ENCODE measurements around the gene MYO7B. TPM values are rescaled to one million over a fixed set of nuclear protein-coding genes. Genes with fewer than 3 reads are reported as not detected.

MYO7B gene
- total and polyA plus RNA-seq, 9 of the 15 experiments (the other 6 are each of a cell fraction or from before 2014, with no cell fraction given), result 0.08 TPM; not detected in 8

DNA sequence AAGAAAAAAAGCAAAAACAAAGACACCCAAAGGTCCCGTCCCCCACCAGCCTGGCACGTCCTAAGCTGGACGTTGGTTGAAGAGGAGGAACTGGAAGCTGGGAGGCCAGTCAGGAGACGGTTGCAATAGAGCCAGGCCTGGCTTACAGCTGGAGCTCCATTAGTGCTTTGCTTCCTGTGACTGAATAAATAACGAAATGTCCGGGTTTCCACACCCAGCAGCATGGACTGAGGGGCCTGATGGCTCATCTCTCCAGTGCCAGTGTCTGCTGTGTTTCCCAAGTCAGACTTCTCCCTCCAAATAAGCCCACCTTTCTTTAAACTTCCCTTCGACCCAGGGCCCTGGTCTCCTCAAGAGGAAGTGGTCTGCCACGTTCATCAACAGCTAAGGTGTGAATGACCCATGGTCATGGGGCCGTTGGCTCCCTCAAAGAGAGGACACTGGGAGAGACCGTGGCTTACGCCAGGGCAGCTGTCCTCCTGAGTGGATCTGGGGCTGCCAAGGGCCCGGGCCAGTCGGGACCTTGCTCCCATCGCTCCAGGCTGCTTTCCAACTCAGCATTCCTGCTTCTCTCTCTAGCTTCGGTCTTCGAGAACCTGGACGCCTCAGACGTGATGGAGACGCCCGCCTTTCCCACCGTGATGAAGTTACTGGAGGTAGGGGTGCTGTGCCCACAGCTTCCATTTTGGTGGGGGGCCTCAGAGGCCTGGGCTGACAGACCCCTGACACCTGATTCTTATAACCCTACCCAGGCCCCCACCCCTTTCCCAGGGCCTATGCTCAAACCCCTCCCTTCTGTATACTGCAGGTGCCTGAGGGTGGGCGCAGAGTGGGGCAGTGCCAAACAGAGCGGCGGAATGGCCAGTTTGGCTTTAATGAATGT lies 44.9 kb downstream of the MYO7B start (continued):
- TF ChIP-seq DACH1 (IDR thresholded peaks at IDR 0.05; ENCODE audit: partially characterized antibody) (no peak), NUFIP1 (IDR thresholded peaks at IDR 0.05; ENCODE audit: partially characterized antibody) (no peak), HDAC2 (IDR thresholded peaks at IDR 0.05) (no peak)
- TF ChIP-seq, protein P1, sequence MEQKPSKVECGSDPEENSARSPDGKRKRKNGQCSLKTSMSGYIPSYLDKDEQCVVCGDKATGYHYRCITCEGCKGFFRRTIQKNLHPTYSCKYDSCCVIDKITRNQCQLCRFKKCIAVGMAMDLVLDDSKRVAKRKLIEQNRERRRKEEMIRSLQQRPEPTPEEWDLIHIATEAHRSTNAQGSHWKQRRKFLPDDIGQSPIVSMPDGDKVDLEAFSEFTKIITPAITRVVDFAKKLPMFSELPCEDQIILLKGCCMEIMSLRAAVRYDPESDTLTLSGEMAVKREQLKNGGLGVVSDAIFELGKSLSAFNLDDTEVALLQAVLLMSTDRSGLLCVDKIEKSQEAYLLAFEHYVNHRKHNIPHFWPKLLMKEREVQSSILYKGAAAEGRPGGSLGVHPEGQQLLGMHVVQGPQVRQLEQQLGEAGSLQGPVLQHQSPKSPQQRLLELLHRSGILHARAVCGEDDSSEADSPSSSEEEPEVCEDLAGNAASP (IDR thresholded peaks at IDR 0.05), result no peak
- TF ChIP-seq, protein P2, sequence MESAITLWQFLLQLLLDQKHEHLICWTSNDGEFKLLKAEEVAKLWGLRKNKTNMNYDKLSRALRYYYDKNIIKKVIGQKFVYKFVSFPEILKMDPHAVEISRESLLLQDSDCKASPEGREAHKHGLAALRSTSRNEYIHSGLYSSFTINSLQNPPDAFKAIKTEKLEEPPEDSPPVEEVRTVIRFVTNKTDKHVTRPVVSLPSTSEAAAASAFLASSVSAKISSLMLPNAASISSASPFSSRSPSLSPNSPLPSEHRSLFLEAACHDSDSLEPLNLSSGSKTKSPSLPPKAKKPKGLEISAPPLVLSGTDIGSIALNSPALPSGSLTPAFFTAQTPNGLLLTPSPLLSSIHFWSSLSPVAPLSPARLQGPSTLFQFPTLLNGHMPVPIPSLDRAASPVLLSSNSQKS (CRISPR knock-in tag; IDR thresholded peaks at IDR 0.05), result no peak

- WGBS (ENCODE audit: insufficient coverage, low coverage, missing lambda C conversion rate), result 14% methylated on average over 4 of the region's 4 CpGs
- POLR2A ChIA-PET, result no interaction called here
- Histone ChIP-seq H3K79me2 (ENCODE audit: control insufficient read depth, insufficient read depth, low read length) (no peaks in the 10 kb centered on the region), H3K4me3 (no peak overlapping the region), H4K20me1 (replicated peaks; ENCODE audit: control insufficient read depth, insufficient read depth, low read length) (peaks cover 3% of the 10 kb centered on the region), H3K27ac (ENCODE audit: extremely low read depth, low read depth, low read length) (no peak overlapping the region), H3K9ac (ENCODE audit: insufficient read depth in 1 of 2, low read depth in 2 of 2, low read length in 2 of 2) (no peak overlapping the region), H3K9me1 (ENCODE audit: control insufficient read depth, insufficient read depth, low read length) (peaks cover 5% of the 10 kb centered on the region), H2AFZ (ENCODE audit: low read depth, low read length) (no peak overlapping the region), H3K4me1 (replicated peaks in 1 of 2; ENCODE audit: control insufficient read depth in 2 of 2, insufficient read depth in 2 of 2, low read length in 2 of 2) (peaks cover 0 to 11% of the 10 kb centered on the region in 2 experiments; a peak in 1 of 5 replicates), H3K4me2 (ENCODE audit: insufficient read depth, low read length) (no peak overlapping the region), H3K27me3 (ENCODE audit: control insufficient read depth in 2 of 2, insufficient read depth in 2 of 2, low read length in 2 of 2) (peaks cover 50 to 85% of the 10 kb centered on the region in 2 experiments), H3K36me3 (ENCODE audit: control insufficient read depth, insufficient read depth, low read length) (no peaks in the 10 kb centered on the region), H3K9me3 (replicated peaks; ENCODE audit: control insufficient read depth, insufficient read depth, low read depth, low read length) (no peaks in the 10 kb centered on the region)
- intact Hi-C loops (cut with micrococcal nuclease) (no loop called here), in situ Hi-C loops (cut with MboI) (no loop called here)
- BruUV-seq (replicated peaks), result no TSS peak
- CTCF ChIA-PET (ENCODE audit: low intra/inter-chr PET ratio), result no interaction called here
- DNase-seq (ENCODE audit: extremely low read depth in 1 of 4, low spot score in 3 of 4), result no peak
- no peak for ATAC-seq
- FAIRE-seq, result no peak
- TF ChIP-seq REST (IDR thresholded peaks at IDR 0.05; ENCODE audit: borderline replicate concordance), result no peak
- no peak for TF ChIP-seq REST (CRISPR knock-in tag; IDR thresholded peaks at IDR 0.05; ENCODE audit: low read depth)
- TF ChIP-seq PTRF (tag; IDR thresholded peaks at IDR 0.05), result no peak
- no peak for TF ChIP-seq HDAC1 (IDR thresholded peaks at IDR 0.05)
- TF ChIP-seq EZH2 (IDR thresholded peaks at IDR 0.05; ENCODE audit: borderline replicate concordance, low read depth, low read length), result no peak
These were observed 45.5 kb downstream of the MYO7B start for GRCh38 chr2:127581050-127581345.

Measured in K562 (cell line).